ENCODE measurements around the gene CDH4.

CDH4 gene

DNA sequence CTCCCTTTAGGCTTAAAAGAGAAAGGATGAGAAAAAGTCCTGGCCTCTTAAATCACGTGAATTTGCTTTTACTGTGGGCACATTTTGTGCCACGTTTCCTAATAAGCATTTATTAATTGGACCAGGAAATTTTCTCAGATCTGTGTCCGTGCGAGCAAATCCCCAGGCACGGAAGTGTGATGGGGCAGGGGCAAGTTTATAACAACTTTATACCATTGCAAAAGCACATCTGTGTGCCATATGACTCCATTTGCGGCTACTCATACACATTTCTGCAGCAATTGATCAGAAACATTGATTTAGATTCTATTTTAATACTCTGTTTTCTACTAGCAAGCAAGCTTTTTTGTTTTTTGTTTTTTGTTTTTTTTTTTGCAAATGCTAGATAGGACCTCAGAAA is 440.4 kb downstream of the CDH4 start:
- DNase-seq (ENCODE audit: low read depth), result no peak

DNA sequence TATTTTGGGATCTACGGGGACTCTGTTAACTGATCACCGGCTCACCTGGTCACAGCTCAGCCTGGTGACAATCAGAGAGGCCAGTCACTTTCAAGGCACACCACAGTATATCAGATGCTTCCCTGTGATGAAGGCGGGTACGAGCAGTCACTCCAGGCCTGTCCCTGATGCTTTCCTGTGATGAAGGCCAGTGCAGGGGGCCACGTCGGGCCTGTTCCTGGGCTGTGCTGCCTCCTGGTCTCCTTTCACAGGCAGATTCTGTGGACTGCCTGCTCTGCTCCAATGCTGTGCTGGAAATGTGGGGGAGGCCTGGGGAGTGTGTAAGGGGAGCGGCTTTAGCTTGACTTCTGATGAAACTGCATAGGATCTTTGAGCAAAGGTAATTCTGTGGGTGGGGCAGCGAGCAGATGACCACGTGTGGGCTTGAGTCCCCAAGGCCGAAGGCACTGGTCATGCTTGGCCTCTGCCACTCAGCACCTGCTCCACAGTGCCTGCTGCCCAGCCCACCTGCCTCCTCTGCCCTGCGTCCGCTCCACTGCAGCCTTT is 441.1 kb downstream of the CDH4 start:
- no peak for DNase-seq (ENCODE audit: low read depth)

DNA sequence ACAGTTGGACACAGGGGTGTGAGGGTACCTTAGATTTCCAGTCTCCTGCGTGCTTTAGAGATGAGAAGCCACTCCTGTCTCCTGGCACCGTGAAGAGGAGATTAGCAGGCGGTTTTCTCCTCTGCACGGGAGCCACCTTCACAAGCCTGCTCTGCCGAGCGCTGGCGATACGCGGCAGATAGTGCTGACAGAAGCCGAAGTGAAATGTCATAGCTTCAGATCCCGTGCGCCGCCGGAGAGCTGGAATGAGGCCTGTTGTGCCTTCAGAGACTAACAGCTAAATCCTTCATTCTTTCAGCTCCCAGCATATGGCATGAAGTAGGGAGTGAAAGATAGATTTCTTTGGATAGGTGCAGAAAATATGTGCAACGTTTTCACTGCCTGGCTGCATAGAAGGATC is 442.6 kb downstream of the CDH4 start:
- DNase-seq (ENCODE audit: low read depth), result no peak

DNA sequence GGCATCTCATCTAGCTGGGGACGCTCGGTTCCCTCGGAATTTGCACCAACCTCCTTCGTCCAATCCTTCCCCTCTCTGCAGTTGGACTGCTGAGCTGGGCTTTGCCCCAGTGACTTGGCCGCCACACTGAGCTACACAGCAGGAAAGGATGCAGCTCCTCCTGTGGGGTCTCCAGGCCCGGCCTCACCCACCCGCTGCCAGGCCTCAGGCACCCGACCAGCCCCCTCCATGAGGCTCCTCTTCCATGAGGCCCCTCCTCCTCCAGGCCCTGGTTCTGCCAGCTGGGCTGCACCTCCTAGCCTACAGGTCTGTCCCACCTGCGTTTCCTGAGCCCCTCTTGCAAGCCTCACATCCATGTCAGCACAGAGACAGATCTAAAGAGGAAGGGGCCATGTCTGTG is 443.7 kb downstream of the CDH4 start:
- DNase-seq (ENCODE audit: low read depth), result no peak

DNA sequence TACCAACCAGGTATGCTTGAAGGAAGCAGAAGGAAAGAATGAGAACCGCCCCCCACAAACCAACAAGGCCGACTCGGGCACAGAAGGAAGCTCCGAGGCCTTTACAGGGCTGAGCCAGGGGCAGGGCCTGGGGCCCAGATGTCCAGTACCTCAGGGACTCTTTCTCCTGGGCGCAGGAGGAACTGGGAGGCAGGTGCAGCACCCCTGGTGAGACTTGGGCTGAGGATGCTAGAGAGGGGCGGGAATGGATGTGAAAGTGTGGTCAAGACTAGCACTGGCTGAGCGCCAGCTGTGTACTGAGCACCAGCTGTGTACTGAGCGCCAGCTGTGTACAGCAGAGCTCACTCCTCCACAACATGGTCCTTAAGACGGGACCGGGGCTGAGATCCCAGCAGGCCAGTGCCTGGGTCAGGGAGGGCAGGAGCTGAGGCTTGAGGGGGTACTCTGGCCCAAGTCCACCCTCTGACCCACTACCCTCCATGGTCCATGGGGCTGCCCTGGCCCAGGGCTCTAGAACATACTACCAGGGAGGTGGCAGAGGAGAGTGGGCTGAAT is 444.2 kb downstream of the CDH4 start:
- no peak for DNase-seq (ENCODE audit: low read depth)

DNA sequence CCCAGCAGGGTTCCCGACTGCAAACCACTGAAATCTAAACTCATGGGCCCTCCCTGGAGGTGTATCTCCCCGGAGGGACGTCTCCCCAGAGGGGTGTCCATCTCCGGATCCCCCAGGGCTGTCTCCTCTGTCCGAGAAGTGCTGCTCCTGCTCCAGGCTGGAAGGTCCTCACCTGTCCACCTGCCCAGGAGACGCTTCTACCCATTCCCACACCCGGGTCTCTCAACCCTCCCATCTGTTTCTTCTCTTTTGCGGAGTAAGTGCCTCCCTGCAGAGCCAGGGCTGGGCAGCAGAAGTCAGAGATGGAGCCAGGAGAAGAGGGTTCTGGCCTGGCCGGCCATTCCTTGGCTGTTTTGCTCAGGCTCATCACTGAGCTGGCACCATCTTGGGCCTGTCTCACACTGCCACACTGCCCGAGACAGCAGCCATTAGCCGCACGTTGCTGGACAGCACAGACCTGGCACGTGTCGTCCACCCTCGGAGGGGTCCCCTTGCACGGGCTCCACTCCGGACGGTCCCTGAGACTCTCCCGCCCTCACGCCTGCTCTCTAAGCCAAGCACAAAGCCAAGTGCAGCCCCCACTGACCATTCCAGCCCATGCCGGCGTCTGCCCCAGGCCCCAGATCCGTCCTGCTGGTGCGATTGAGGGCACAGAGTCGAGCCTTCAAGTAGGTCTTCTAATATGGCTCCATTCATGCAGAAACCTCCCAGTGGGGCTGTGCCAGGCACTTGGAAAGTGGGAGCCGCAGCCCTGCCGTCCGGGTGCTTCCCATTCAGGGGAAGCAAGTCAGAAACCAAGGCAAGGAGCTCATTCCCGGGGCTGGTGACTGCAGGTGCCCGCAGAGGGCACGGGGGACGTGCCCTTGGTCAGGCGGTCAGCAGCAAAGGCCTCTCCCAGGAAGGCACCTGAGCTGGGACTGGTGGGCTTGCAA is 445.9 kb downstream of the CDH4 start:
- DNase-seq (ENCODE audit: low read depth), result no peak

DNA sequence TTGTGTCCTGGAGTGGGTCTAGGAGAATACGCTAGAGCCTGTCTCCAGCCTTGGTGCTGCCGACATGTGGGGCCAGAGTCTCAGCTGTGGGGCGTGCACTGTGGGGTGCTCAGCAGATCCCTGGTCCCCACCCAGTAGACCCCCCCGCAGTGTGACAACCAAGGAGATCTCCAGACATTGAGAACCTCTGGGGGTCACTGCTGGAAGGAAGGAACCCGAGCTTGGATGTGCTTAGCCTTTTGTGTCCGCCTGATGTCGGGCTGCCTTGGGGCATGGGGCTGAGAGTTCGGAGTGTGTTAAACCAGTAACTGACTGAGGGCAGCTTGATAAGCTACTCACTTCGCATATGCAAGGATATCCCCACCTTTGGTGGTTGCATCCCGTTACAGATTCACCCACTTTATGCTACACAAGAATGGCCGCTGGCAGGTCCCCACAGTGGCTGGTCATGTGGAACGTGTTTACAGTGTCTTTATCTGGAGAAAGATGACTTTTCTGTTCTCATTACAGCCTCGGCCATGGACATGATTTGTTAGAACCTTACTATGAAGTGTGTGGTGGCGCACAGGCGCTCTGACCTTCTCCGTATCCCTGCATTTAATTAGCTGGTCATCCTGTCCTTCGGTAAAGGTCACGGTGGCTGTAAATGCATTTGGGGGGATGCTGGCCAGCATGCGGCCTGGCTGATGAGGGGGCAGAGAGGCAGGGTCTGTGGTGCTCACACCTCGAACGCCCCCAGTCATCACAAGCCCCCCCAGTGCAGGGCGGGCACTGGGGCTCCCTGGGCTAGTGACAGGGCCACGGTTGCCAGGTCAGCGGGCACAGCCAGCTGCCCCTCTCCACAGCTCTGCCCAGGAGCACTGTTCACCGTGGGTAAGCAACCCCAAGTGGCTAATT is 446.8 kb downstream of the CDH4 start:
- no peak for DNase-seq (ENCODE audit: low read depth)

DNA sequence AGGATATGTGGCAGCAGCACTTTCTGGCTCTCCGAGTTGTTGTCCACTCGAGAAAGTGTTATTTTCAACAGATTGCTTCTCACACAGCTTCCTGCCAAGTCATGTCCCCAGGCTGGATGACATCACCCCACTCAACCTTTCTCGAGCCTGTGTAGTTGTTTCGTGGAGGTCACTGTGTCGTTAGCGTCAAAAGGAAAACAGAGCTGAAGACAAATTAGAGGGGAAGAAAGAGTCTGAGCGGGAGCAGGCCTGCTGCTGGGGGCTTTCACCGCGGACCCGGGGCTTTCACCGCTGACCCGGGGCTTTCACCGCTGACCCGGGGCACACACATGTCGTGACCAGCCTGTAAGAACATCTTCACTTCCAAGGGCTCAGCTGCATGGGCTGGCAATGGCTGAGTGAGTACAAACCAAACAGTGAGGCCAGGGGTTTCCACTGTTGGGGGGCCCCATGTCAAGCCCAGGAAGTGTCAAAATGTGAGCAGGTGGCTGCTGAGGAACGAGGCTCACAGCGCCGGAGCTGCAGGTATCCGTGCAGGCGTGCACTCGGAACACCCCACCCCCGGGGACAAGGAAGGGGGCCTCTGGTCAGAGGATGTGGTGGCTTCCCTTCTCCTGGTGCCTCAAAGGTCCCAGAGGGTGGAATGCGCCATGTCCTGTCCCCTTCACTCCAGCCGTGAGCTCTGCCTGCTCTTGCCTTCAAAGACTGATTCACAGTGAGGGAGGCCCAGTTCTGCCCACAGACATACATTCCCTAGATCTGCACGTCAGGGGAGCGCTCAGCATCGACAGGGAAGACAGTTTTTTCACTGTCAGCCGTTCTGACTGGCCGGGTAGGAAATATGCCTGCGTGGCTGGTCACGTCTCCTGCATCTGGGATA is 447.7 kb downstream of the CDH4 start:
- no peak for DNase-seq (ENCODE audit: low read depth)

DNA sequence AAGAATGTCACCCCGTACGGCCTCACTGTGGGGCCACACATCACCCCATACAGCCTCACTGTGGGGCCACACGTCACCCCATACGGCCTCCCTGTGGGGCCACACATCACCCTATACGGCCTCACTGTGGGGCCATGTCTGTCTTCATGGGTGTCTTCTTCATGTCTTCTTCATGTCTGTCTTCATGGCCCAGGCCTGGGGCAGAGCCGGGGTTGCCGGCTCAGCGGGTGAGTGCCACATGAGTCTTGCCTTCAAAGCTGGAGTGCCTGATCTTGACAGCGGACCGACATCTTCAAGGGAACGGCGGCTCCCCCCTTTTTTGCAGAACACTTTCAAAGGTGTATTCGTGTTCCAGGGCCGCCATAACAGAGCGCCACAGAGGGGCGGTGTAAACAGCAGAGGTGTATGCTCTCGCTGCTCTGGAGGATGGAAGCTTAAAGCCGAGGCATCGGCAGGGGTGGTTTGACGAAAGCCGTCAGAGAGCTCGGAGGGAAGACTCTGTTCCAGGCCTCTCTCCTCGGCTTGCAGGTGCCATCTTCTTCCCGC is 448.6 kb downstream of the CDH4 start:
- no peak for DNase-seq (ENCODE audit: low read depth)

DNA sequence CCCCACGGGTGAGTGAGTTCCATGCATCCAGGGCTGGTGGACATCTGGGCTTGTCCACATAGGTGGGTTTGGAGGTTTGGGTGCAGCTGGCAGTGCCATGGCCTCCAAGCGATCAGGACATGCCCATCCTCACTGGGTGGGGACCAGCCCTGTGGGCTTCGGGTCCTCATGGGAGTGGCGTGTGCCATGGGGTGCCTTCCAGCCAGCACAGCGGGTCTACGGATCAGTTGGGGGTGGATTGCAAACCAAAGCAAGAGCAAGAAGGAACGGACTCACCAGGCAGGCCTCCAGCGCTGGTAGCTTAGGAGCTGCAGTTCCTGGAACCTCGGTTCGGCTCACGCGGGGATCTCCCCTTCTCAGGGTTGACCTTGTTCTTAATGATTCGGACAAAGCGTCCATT is 449.3 kb downstream of the CDH4 start:
- DNase-seq (ENCODE audit: low read depth), result no peak

DNA sequence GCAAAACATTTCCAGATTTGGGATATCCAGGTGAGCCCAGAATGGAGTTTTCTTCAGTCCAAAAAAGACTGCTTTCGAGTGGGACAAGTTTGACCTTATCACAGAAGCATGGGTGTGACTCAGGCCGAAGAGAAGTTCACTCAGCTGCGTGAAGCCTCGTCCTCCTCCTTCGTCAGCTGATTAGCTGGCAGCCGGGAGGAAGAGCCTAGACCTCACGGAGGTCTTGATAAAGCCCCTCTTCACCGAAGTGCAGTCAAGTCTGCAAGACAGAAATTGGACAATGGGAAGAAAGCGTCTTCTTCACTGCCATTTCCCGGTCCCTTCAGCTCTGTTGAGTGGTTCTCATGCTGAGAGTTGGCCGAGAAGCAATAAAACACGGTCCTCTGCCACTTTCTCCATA is 449.7 kb downstream of the CDH4 start:
- no peak for DNase-seq (ENCODE audit: low read depth)

DNA sequence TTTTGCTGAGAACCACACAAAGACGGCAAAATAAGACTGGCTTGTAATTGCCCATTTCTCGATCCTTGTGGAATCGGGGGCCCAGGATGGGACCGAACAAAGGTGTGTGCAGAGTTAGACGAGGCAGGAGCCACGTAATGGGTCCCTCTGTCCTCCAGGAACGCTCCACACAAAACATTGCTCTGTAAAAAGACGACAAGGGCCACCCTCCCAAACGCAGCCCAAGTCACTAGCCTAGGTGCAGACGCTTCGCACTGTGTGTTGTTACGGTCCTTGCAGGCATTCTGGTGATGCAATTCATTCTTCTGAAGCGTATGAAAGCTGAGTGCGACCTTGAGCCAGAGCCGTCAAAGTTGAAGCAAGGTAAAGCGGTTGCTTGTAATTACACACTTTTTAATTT is 450.2 kb downstream of the CDH4 start:
- no peak for DNase-seq (ENCODE audit: low read depth)

DNA sequence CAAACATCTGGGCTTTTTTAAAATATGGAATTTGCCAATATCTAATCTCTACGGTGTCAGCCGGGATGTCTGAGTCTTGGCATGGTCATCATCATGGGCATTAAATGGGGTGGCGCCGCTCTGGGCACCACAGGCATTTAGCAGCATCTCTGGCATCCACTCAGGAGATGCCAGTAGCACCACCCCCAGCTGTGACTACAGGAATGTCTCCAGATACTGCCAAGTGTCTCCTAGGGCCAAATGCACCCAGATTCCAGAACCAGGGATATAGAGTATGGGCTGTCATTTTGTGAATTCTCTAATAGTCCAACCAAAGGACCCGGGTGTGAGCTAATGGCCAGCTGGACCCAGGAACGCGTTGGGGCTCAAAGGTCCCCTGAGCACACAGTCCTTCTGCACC is 452.6 kb downstream of the CDH4 start:
- DNase-seq (ENCODE audit: low read depth), result no peak

DNA sequence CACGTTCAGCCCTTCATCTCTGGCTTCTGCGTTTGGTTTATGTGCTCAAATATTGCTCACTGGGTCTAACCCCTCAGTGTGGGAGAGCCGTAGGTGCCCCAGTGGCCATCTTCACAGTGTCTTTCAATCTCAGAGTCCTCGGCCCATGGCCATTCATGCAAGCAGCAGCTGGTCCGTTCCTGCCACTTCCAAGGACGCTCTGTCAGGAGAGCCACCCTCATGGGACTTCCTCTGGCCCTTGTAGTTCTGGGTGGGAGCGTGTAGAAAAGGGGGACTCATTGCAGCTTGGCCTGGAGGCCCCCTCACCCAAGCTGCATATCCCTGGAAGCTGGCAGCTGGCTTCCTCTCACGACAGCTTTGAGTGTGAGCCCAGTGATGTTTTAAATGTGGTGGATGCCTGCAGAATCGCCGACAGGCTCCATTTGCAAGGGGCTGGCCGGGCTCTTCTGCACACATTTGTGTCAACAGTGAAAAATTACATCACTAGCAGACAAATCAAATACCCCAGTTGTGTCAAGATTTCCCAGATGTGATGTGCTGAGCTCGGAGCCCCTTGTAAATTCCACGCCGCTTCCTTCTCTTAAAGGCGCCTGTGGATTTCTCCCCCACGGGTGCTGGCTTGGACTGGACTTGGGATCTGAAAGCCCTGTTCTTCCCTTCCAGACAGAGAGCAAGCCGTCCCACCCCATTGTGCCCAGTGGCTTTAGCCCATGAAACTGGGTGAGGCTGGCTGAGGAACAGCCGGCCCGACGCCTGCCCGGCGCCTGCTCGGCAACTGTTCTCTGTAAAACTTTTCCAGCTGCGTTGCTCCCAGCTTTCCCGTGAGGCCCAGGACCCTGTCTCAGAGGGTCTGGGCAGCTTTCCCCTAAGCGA is 453.6 kb downstream of the CDH4 start:
- DNase-seq (ENCODE audit: low read depth), result no peak

DNA sequence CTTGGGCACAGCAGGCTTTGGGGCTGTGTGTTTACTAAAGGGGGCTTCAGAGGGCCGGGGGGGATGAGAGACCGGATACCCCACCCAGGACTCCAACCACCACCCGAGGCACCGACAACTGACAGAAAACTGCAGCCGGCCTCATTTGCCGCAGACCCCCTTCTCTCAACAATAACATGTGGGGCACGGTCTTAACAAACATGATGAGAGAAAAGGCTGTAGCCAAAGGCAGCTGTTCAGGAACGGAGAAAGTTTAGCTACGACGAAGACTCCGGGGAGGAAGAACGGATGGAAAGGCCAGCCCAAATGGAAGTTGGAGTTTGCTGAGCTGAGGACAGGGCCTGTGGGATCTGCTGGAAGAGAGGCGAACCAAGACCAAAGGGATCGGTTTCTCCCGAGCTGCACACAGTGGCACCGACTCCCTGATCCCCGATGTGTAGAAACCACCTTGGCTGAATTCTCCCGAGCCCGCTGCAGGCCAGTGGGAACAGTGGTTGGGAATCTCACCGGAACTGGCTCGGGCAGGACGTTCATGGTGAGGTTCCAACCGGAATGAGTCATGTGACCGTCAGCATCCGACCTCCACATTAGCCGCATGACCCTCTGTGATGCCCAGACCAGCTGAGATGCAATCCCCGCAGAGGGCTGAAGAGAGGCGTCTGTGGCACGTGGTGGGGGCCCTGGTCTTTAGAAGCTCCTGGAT is 454.3 kb downstream of the CDH4 start:
- DNase-seq (ENCODE audit: low read depth), result no peak

DNA sequence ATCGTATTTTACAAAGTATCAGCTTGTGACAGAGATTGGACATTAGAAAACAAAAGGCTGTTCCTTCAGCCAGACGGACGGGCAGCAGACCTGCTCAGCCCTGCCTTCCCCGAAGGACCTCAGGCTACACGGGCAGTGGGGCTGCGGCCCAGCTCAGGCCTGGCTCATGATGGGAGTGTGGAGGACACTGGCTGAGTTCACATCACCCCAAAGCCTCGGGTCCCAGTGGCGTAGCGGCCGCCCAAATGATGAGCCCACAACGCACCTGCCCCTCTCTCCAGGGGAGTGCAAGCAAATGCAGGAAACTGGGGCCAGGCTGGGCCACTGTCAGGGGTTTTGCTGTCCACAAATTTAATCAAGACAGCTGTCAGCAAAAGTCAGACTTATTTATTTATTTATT is 456.8 kb downstream of the CDH4 start:
- DNase-seq (ENCODE audit: low read depth), result no peak

DNA sequence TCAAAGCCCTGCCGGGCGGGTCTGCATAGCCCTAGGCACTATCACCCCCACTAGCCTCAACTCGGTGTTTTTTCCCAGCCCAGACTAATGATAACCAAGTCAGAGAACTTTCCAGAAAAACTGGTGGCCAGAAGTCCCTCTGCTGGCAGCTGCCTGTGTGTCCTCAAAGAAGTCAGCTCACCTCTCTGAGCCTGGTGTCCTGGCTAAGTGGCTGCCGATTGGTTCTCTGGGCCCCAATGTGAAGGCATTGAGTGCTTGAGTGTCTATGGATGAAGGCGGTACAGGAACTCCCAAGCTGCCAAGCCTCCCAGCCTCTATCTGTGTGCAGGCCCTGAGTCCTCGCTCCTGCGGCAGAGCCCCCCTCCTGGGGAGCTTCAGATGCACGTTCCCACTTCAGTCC is 458.0 kb downstream of the CDH4 start:
- DNase-seq (ENCODE audit: low read depth), result no peak

DNA sequence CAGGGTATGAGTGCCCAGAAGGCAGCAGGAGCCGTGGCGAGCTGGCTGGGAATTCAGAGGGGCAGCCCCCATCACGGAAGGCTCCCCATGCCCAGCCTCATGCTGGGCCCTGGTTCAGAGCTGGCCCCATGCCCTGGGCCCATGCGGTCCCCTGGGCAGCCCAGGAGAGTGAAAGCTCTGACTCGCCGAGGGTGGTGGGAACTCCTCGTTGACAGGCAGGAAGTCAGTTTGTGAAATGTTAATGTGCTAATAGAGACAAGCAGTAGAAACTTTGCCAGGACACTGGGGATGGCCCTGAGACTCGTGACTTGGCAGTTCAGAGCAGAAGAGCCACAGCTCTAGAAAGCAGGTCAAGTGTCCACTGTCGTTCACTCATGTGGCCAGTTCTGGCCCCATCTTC is 460.6 kb downstream of the CDH4 start:
- no peak for DNase-seq (ENCODE audit: low read depth)

DNA sequence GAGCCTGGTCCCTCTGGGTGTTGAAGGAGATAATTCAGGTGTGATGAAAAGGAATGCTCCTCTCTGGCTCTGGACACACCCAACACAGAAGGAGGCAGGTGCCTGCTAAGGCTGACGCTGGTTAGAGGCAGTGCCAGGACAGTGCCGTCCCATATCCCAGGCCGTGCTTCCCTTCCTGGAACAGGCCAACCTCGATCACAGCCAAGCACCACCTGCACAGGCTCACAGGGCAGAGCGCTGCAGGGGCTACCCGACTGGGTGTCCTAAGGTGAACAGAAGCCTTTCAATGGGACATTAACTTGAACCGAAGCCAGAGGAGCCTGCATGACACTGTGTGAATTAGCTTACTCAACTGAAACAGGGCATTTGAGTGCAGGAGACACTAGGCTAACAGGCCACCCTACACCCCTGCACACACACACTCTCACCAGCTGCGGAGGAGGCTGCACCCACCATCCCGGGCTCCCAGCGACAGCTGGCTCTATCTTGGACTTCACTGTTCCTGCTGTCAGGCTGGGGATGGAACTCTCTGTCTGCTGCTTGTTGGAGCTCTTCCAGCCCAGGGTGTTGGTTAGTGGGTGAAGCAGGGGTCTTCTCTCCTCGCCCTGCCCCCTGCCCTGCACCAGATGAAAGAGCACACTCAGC is 466.4 kb downstream of the CDH4 start:
- no peak for DNase-seq (ENCODE audit: low read depth)

Data from activated T-cell treated with anti-CD3 and anti-CD28 coated beads for 48 hours (primary cell).